Trophoblast cell (in vitro differentiated cells and primary cell): Measurements from ENCODE around the gene PCNT.
A peak's percentile ranks its signal among the peaks of the same experiment; 100 is the strongest.

Experiments
- DNase-seq, 2 donors: peaks; one replicate each; pipeline ENCODE4 v3.0.0-alpha.2; 2016
- H2AFZ ChIP-seq: 2 replicates; pipeline ENCODE4 v1.6.1; 2013; ENCODE audit warnings: low read length, moderate library complexity, mild to moderate bottlenecking; ENCODE audit not compliant: insufficient read depth, poor library complexity
- H2AK5ac ChIP-seq: 2 replicates; pipeline ENCODE4 v1.6.1; 2013; ENCODE audit warnings: mild to moderate bottlenecking, low read length
- H2BK120ac ChIP-seq: 2 replicates; pipeline ENCODE4 v1.6.1; 2013; ENCODE audit warnings: low read length, mild to moderate bottlenecking, moderate library complexity; ENCODE audit not compliant: insufficient read depth, poor library complexity
- H2BK12ac ChIP-seq: 2 replicates; pipeline ENCODE4 v1.6.1; 2013; ENCODE audit warnings: mild to moderate bottlenecking, low read length, moderate library complexity
- H2BK5ac ChIP-seq: 2 replicates; pipeline ENCODE4 v1.6.1; 2013; ENCODE audit warnings: low read length, low read depth, moderate library complexity, mild to moderate bottlenecking; ENCODE audit not compliant: poor library complexity
- H3K14ac ChIP-seq: 2 replicates; pipeline ENCODE4 v1.6.1; 2013; ENCODE audit warnings: mild to moderate bottlenecking, low read length
- H3K18ac ChIP-seq: 2 replicates; pipeline ENCODE4 v1.6.1; 2013; ENCODE audit warnings: mild to moderate bottlenecking, low read length
- H3K23ac ChIP-seq: 2 replicates; pipeline ENCODE4 v1.6.1; 2013; ENCODE audit warnings: low read length
- H3K27ac ChIP-seq: 2 replicates; pipeline ENCODE4 v1.5.1; 2013; ENCODE audit warnings: low read depth, mild to moderate bottlenecking, inconsistent platforms, low read length, moderate library complexity
- H3K27me3 ChIP-seq: 2 replicates; pipeline ENCODE4 v1.6.1; 2013; ENCODE audit warnings: inconsistent platforms, mild to moderate bottlenecking, low read length, moderate library complexity; ENCODE audit not compliant: insufficient read depth
- H3K36me3 ChIP-seq, 2 experiments: 1 replicate in 1 of 2; 2 replicates in 1 of 2; pipeline ENCODE4 v1.6.1; 2013; ENCODE audit warnings: low read length in 2 of 2, mild to moderate bottlenecking in 2 of 2, moderate library complexity in 1 of 2; ENCODE audit not compliant: insufficient read depth in 2 of 2, control insufficient read depth in 1 of 2
- H3K4ac ChIP-seq: 2 replicates; pipeline ENCODE4 v1.6.1; 2013; ENCODE audit warnings: low read depth, mild to moderate bottlenecking, low read length, moderate library complexity
- H3K4me1 ChIP-seq, 2 experiments: 1 replicate in 1 of 2; 2 replicates in 1 of 2; pipeline ENCODE4 v1.6.1; 2013; ENCODE audit warnings: low read length in 2 of 2, mild to moderate bottlenecking in 2 of 2, moderate library complexity in 1 of 2; ENCODE audit not compliant: insufficient read depth in 2 of 2, control insufficient read depth in 1 of 2
- H3K4me2 ChIP-seq: 2 replicates; pipeline ENCODE4 v1.6.1; 2013; ENCODE audit warnings: inconsistent platforms, mild to moderate bottlenecking, low read length, moderate library complexity
- H3K4me3 ChIP-seq: 2 replicates; pipeline ENCODE4 v1.5.1; 2013; ENCODE audit warnings: mild to moderate bottlenecking, low read depth, low read length, inconsistent platforms
- H3K79me1 ChIP-seq: one replicate; pipeline ENCODE4 v1.6.1; 2013; ENCODE audit warnings: low read length
- H3K79me2 ChIP-seq: 2 replicates; pipeline ENCODE4 v1.6.1; 2013; ENCODE audit warnings: low read length, mild to moderate bottlenecking; ENCODE audit not compliant: control insufficient read depth, insufficient read depth, poor library complexity
- H3K9ac ChIP-seq: 2 replicates; pipeline ENCODE4 v1.6.1; 2013; ENCODE audit warnings: mild to moderate bottlenecking, low read length
- H3K9me3 ChIP-seq: 2 replicates; pipeline ENCODE4 v1.6.1; 2013; ENCODE audit warnings: low read depth, mild to moderate bottlenecking, control low read depth, inconsistent platforms, low read length; ENCODE audit not compliant: insufficient read depth
- H4K12ac ChIP-seq: 2 replicates; pipeline ENCODE4 v1.6.1; 2013; ENCODE audit warnings: low read depth, mild to moderate bottlenecking, low read length, moderate library complexity
- H4K8ac ChIP-seq: 2 replicates; pipeline ENCODE4 v1.6.1; 2013; ENCODE audit warnings: low read depth, mild to moderate bottlenecking, low read length, moderate library complexity
- H4K91ac ChIP-seq: one replicate; pipeline ENCODE4 v1.6.1; 2013; ENCODE audit warnings: low read depth, mild to moderate bottlenecking, low read length, moderate library complexity
- WGBS: extraction: QIAGEN DNeasy Blood & Tissue Kit; methylation state at CpG from one replicate; pipeline ENCODE4 v1.1.7; 2013; ENCODE audit warnings: missing lambda C conversion rate; ENCODE audit not compliant: insufficient read length, insufficient coverage; ENCODE audit errors: extremely low coverage; 5-methylcytosine and 5-hydroxymethylcytosine counted together

The PCNT gene

GRCh38 chr21:46410516-46410915 lies 86.6 kb downstream of the PCNT start:
- H2AK5ac ChIP-seq = no peak overlapping the region
- no peak overlapping the region for H3K18ac ChIP-seq
- no peaks in the 10 kb centered on the region for H3K79me2 ChIP-seq
- H4K8ac ChIP-seq = no peak overlapping the region
- H4K12ac ChIP-seq = no peak overlapping the region
- H3K36me3 ChIP-seq = peaks cover 34 to 40% of the 10 kb centered on the region in 2 experiments
- H3K14ac ChIP-seq = no peak overlapping the region
- no peak overlapping the region for H3K23ac ChIP-seq
- no peak for DNase-seq
- H2BK5ac ChIP-seq = no peak overlapping the region
- no peak overlapping the region for H4K91ac ChIP-seq
- H3K9me3 ChIP-seq = peaks cover 2% of the 10 kb centered on the region
- no peak overlapping the region for H2AFZ ChIP-seq
- H2BK120ac ChIP-seq = no peak overlapping the region
- no peaks in the 10 kb centered on the region for H3K27me3 ChIP-seq
- H2BK12ac ChIP-seq = no peak overlapping the region
- H3K9ac ChIP-seq = no peak overlapping the region
- H3K79me1 ChIP-seq = no peaks in the 10 kb centered on the region
- WGBS = no CpG with 5 or more reads among the region's 9 CpGs
- no peak overlapping the region for H3K4me3 ChIP-seq
- H3K4ac ChIP-seq = no peak overlapping the region
- peaks cover 2 to 4% of the 10 kb centered on the region in 2 experiments for H3K4me1 ChIP-seq
- no peak overlapping the region for H3K4me2 ChIP-seq
- H3K27ac ChIP-seq = no peak overlapping the region

- no peaks in the 10 kb centered on the region for H3K79me1 ChIP-seq
- no peak overlapping the region for H2BK12ac ChIP-seq
- DNase-seq = peak in 1 of 2 donors; percentile 6
- H2AK5ac ChIP-seq = no peak overlapping the region
- H4K91ac ChIP-seq = no peak overlapping the region
- WGBS = no CpG with 5 or more reads among the region's 17 CpGs
- no peak overlapping the region for H3K14ac ChIP-seq
- peaks cover 37 to 44% of the 10 kb centered on the region in 2 experiments for H3K36me3 ChIP-seq
- no peak overlapping the region for H4K12ac ChIP-seq
- peaks cover 2 to 4% of the 10 kb centered on the region in 2 experiments for H3K4me1 ChIP-seq
- no peak overlapping the region for H3K4me3 ChIP-seq
- H2BK5ac ChIP-seq = no peak overlapping the region
- H2BK120ac ChIP-seq = no peak overlapping the region
- H3K27ac ChIP-seq = no peak overlapping the region
- no peak overlapping the region for H4K8ac ChIP-seq
- H3K23ac ChIP-seq = no peak overlapping the region
- H3K9me3 ChIP-seq = peaks cover 2% of the 10 kb centered on the region
- H3K4ac ChIP-seq = no peak overlapping the region
- H3K18ac ChIP-seq = no peak overlapping the region
- H3K9ac ChIP-seq = no peak overlapping the region
- no peaks in the 10 kb centered on the region for H3K79me2 ChIP-seq
- H2AFZ ChIP-seq = no peak overlapping the region
- H3K4me2 ChIP-seq = no peak overlapping the region
- no peaks in the 10 kb centered on the region for H3K27me3 ChIP-seq
Measured at GRCh38 chr21:46411236-46411635, 87.3 kb downstream of the PCNT start.

- Histone ChIP-seq H3K27ac (no peak overlapping the region), H3K4ac (no peak overlapping the region), H3K4me2 (no peak overlapping the region), H4K8ac (no peak overlapping the region), H4K12ac (no peak overlapping the region), H3K4me3 (no peak overlapping the region), H3K9ac (no peak overlapping the region), H3K4me1 (peaks cover 2 to 4% of the 10 kb centered on the region in 2 experiments), H2BK12ac (no peak overlapping the region), H2AFZ (no peak overlapping the region), H3K14ac (no peak overlapping the region), H2AK5ac (no peak overlapping the region), H2BK120ac (no peak overlapping the region), H3K23ac (no peak overlapping the region), H2BK5ac (no peak overlapping the region), H3K18ac (peak overlapping the region; percentile 33), H3K9me3 (peaks cover 2% of the 10 kb centered on the region), H3K79me2 (no peaks in the 10 kb centered on the region), H3K79me1 (no peaks in the 10 kb centered on the region), H3K27me3 (no peaks in the 10 kb centered on the region), H4K91ac (no peak overlapping the region), H3K36me3 (peaks cover 42 to 48% of the 10 kb centered on the region in 2 experiments)
- DNase-seq = no peak
- WGBS = no CpG with 5 or more reads among the region's 31 CpGs
Measured at GRCh38 chr21:46411691-46412090, 87.7 kb downstream of the PCNT start.

GRCh38 chr21:46412521-46413364 lies 88.8 kb downstream of the PCNT start:
- Histone ChIP-seq H3K79me2 (no peaks in the 10 kb centered on the region), H2AFZ (no peak overlapping the region), H3K4me3 (no peak overlapping the region), H2BK5ac (no peak overlapping the region), H3K27ac (no peak overlapping the region), H3K4me1 (peaks cover 2 to 4% of the 10 kb centered on the region in 2 experiments), H3K23ac (no peak overlapping the region), H3K4ac (no peak overlapping the region), H3K36me3 (peaks cover 44 to 51% of the 10 kb centered on the region in 2 experiments), H3K18ac (no peak overlapping the region), H3K9me3 (peaks cover 2% of the 10 kb centered on the region), H3K79me1 (no peaks in the 10 kb centered on the region), H2BK120ac (no peak overlapping the region), H2BK12ac (no peak overlapping the region), H3K27me3 (no peaks in the 10 kb centered on the region), H4K12ac (no peak overlapping the region), H4K91ac (no peak overlapping the region), H2AK5ac (no peak overlapping the region), H4K8ac (no peak overlapping the region), H3K9ac (no peak overlapping the region), H3K4me2 (no peak overlapping the region), H3K14ac (no peak overlapping the region)
- no CpG with 5 or more reads among the region's 39 CpGs for WGBS
- DNase-seq = no peak
